8988T (cell line): ENCODE data around the gene HUS1B.
"Not testable (repeated sequence)": the region's sequence is repeated elsewhere in the genome, so short reads cannot be mapped to it uniquely, and the experiment has no call there.

ENCODE experiments used
- DNase-seq: peaks from one replicate; pipeline ENCODE4 v3.0.0; 2011

The HUS1B gene

GRCh38 chr6:677919-678318 is 21.0 kb upstream of the HUS1B start:
- no peak for DNase-seq

DNA sequence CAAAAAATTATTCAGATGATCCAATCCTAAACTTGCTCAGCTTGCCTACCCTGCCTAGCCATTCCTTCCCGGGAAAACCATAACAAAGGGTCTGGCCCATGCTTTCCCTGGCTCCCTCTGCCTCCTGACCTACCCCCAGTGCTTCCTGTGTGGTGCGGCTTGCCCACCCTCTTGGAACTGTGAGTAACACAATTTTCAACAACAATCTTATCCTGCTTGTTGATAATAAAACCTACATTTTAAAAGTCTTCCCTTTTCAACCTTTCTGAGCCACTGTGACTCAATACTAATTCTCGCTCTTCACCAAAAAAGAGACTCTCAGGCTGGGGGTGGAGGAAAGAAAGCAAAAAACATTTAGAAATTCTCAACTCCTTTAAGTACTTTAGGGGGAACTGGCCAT is 18.1 kb upstream of the HUS1B start:
- DNase-seq = no peak

- no peak for DNase-seq
These were observed 17.5 kb upstream of the HUS1B start for GRCh38 chr6:674406-674805.

GRCh38 chr6:667253-667927 is 10.5 kb upstream of the HUS1B start:
- no peak for DNase-seq

DNA sequence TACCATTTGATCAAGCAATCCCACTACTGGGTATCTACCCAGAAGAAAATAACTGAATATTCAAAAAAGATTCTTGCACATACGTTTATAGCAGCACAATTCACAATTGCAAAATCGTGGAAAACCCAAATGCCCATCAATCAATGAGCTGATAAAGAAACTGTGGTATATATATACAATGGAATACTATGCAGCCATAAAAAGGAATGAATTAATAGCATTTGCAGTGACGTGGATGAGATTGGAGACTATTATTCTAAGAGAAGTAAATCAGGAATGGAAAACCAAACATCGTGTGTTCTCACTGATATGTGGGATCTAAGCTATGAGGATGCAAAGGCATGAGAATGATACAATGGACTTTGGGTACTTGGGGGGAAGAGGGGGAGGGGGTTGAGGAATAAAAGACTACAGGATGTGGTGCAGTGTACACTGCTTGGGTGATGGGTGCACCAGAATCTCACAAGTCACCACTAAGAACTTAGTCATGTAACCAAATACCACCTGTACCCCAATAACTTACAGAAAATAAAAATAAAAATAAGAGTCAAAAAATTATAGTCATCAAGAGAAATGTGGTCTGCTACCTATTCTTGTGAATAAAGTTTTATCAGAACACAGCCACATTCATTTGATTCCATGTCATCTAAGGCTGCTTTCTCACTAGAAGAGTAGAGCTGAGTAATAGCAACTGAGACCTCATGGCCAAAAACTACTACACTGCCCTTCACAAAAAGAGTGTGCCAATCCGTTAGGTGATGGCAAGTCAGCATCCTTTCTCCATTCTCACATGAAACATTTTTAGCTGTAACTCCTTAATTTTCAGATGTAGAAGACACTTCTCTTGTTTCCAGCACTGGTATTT is 8.7 kb upstream of the HUS1B start:
- DNase-seq = no peak

DNA sequence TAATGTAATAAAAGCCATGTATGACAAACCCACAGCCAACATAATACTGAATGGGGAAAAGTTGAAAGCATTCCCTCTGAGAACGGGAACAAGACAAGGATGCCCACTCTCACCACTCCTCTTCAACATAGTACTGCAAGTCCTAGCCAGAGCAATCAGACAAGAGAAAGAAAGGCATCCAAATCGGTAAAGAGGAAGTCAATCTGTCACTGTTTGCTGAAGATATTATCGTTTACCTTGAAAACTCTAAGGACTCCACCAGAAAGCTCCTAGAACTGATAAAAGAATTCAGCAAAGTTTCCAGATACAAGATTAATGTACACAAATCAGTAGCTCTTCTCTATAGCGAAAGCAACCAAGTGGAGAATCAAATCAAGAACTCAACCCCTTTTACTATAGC is 6.9 kb upstream of the HUS1B start:
- DNase-seq = not testable (repeated sequence)

- DNase-seq = no peak
These were observed 3.0 kb upstream of the HUS1B start for GRCh38 chr6:659716-660581.

DNA sequence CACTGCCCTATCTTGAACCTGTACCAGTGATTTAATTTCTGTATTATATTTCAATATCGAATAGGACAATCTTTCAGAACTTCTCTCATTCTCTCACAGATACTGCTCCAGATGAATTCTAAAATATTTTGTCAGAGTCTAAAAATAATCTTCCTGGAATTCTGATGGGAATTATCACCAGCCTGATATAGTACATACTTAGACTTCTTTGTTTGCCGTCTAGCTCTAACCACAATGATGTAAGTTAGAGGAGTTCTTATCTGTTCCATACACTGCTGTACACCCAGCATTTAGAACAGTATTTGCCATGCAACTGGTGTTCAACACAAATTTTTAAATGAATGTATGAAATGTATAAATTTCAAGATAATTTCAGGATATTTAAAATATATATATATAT is 1.3 kb upstream of the HUS1B start:
- no peak for DNase-seq

- DNase-seq = no peak
These were observed 843 bp upstream of the HUS1B start for GRCh38 chr6:657743-658142.

GRCh38 chr6:654136-654535 is 2.8 kb downstream of the HUS1B start:
- DNase-seq = no peak

DNA sequence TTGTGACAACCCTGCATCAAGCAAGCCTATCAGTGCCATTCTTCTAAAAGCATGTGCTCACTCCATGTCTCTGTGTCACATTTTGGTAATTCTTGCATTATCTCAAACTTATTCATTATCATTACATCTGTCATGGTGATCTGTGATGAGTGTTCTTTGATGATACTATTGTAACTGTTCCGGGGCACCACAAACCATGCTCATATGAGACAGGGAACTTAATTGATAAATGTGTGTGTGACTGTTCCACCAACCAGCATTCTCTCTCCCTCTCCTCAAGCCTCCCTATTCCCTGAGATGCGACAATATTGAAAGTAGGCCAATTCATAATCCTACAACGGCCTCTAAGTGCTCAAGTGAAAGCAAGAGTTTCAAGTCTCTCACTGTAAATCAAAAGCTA is 4.0 kb downstream of the HUS1B start:
- DNase-seq = no peak

DNA sequence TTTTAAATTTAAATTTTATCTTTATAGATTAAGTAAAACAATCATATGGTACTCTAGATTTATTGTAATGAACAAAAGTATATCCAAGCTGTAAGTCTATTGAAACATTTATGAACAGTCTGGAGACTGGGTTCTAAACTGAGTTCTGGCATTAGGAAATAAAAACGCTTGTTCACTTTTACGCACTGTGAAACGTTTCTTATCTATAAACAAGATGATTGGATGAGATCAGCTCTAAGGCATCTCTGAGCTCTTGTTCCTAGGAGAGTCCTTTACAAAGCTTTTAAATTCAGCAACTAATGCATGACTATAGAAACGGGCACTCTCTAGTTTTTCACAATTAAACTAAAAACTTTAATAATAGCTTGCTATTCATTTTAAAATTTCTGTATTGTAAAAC is 6.8 kb downstream of the HUS1B start:
- DNase-seq = no peak

- no peak for DNase-seq
These were observed 14.1 kb downstream of the HUS1B start for GRCh38 chr6:642805-643204.

DNA sequence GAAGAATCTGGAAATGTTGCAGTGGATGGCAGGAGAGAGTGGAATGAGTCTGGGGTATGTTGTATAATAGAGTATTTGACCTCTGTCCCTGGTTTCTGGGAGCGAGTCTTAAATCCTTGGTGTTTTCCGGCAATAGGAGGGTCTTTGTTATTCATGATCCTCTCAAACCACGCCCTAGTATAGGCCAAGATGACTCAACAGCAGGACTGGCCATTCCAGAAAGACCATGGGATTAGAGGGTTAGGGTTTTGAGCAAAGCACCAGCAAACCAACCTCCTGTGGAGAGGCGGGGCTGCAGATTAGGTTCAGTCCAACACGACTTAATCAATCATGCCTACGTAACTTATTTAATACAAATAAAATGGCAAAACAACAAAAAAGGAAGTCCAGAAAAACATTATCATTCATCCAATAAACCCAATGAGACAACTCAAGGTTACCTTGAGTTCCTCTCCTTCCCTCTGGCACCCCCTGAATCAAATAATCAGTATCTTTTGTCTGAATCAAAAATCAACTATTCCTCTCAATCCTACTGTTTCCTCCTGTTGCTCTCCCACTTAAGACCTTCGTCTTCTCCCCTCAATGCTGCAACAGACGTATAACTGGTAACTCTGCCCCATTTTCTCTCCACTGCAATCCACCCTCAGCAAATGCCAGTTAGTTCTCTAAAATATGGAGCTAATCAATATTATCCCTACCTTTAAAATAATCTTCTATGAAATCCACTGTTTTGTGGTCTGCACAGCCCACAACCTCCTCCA is 15.5 kb downstream of the HUS1B start:
- DNase-seq = no peak

DNA sequence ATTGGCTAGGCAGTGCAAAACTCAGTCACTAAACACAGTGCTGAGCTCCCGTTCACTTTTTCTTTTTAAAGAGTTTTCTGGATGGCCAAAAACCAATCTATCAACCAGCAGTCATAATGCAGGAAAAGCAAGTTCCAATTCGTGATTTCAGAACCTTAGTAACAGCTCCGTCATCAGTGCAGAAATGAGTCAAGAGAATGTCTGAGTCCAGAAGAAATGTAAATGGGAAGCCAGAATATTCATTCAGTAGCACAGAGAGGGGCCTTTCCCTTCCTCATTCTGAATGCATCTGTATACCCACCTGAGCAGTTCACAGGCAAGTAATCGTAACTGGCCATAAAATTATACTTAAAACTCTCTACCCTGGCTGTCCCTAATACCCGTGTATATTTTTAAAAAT is 20.4 kb downstream of the HUS1B start:
- no peak for DNase-seq

GRCh38 chr6:635233-635632 is 21.7 kb downstream of the HUS1B start:
- DNase-seq = no peak

DNA sequence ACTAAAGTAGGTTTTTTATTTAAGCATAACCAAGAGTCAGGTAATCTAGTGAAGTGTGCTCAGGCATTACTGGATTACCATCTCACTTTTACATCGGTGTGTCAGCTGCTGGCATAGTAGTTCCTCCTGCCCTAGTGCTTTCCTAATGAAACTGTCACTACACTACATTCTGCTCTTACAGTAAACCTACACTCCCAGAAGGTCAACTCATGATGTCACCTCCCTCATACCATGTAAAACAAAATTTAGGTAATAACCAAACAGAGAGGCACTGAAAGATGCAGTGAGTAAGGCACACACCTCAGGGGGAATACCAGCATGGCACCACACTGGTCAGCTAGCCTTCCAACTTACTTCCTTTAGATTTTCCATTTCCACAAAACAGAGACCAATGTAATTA is 23.3 kb downstream of the HUS1B start:
- DNase-seq = no peak

GRCh38 chr6:628766-629165 is 28.1 kb downstream of the HUS1B start:
- no peak for DNase-seq

GRCh38 chr6:626236-626635 is 30.7 kb downstream of the HUS1B start:
- no peak for DNase-seq

DNA sequence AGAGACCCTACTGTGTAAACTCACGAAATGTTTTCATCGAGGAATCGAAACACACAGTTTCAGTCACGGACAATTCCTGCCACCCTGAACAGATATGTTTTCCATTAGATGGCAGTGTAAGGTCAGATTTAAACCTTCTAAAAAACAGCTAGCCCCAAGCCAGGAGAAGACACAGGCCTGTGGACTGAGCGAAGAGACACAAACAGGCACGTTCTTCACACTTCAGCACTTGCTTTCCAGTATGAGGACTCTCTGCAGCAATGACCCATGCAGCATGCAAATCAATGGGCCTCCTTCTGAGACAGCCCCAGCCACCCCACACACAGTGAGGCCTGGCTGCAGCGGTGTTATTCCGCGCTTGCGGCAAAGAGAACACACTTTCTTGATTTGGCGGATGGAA is 31.9 kb downstream of the HUS1B start:
- DNase-seq = no peak

GRCh38 chr6:622462-622861 is 34.4 kb downstream of the HUS1B start:
- no peak for DNase-seq

GRCh38 chr6:621931-622330 is 35.0 kb downstream of the HUS1B start:
- no peak for DNase-seq

- no peak for DNase-seq
These were observed 36.0 kb downstream of the HUS1B start for GRCh38 chr6:620950-621349.
